ENCODE data around the gene ABL1.

Gene ABL1

DNA sequence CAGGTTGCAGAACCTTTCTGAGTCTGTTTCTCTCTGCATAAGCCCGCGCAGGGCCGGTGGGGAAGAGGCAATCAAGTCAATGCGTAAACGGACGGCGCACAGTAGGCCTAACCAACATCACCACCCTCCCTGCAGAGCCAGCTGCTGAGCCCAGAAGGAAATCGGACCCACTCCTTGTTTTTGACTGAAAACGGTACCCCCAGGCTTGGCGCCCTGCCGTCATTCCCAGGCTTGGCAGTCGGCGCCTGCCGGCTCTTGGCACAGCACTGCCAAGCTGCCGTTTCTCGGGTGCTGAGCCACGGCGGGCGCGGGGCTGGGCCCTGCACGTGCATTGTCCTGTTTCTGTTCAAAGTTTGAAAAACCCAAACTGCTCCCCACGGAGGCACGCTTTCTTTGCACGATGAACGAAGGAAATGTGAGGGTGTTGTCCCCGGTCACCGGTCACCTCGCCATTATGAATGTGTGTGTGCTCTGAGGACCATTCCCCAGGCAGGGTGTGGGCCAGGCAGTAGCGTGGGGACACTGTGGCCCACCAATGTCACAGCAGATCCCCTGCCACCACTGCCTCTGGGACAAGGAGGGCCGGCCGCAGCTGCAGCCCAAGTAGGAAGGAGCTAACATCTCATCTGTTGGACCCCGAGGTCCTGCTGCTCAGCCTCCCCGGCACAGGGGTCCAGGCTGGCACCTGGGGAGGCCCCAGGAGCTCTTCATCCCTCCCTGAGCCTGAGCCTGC is 83.9 kb downstream of the ABL1 start:
- Histone ChIP-seq H3K9me3 (ENCODE audit: control insufficient read depth, insufficient read depth, low read depth, low read length) (no peaks in the 10 kb centered on the region), H3K36me3 (ENCODE audit: control insufficient read depth, insufficient read depth, low read length) (no peaks in the 10 kb centered on the region), H3K9ac (ENCODE audit: low read length) (no peak overlapping the region), H3K4me3 (ENCODE audit: low read depth, low read length) (no peak overlapping the region), H3K27ac (ENCODE audit: low read depth, low read length) (no peak overlapping the region), H3K27me3 (ENCODE audit: control insufficient read depth, insufficient read depth, low read length) (no peaks in the 10 kb centered on the region), H3K4me1 (ENCODE audit: control insufficient read depth, insufficient read depth, low read length) (peaks cover 16% of the 10 kb centered on the region)

DNA sequence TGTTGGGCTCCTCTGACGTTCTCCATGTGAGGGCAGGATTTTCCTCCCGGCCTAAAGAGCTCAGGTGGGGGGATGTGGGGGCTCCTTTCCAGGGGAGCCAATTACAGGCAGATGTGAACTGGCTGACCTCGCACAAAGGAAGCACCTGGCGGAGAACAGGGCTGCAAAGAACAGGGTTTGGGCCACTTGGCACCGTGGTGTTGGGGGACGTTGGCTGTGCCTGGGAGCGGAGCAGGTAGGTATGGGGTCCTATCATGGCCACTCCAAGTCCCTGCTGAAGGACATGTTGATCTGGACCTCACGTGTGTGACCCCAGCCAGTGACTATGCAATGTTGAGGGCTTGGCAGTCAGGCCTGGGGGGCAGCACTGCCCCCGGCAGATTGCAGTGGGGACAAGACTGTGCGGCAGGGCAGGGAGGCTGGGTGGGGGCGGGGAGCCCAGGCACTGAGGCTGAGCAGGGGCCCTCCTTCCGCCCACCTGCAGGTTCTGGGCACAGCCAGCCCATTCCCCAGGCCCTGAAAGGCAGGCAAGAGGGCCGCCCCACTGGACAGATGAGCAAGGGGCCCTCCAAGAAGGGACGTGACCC is 84.6 kb downstream of the ABL1 start:
- peaks cover 9% of the 10 kb centered on the region; the same call in 1 of the 2 replicates for H3K4me1 ChIP-seq (ENCODE audit: control insufficient read depth, insufficient read depth, low read length)
- no peak overlapping the region for H3K4me3 ChIP-seq (ENCODE audit: low read depth, low read length)
- H3K9ac ChIP-seq (ENCODE audit: low read length), result no peak overlapping the region
- no peaks in the 10 kb centered on the region for H3K36me3 ChIP-seq (ENCODE audit: control insufficient read depth, insufficient read depth, low read length)
- H3K27me3 ChIP-seq (ENCODE audit: control insufficient read depth, insufficient read depth, low read length), result no peaks in the 10 kb centered on the region
- H3K9me3 ChIP-seq (ENCODE audit: control insufficient read depth, insufficient read depth, low read depth, low read length), result no peaks in the 10 kb centered on the region
- H3K27ac ChIP-seq (ENCODE audit: low read depth, low read length), result no peak overlapping the region

DNA sequence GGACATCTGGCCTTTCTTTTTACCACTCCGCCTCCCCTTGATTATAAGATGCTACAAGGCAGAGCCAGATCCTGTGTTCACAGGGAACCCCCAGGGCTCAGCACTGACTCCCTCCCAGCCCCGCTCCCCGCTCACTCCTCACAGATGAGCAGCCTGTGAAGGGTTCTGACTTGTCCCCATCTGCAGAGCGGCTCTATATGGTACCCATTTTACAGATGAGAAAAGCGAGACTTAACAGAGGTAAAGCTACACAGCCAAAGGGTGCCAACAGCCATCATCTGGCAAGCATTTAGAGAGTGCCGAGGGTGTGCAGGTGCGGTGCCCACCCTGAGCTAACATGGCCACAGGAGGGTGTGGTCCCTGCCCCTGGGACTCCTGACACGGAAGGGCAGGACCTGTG is 85.2 kb downstream of the ABL1 start:
- H3K27me3 ChIP-seq (ENCODE audit: control insufficient read depth, insufficient read depth, low read length), result no peaks in the 10 kb centered on the region
- H3K36me3 ChIP-seq (ENCODE audit: control insufficient read depth, insufficient read depth, low read length), result no peaks in the 10 kb centered on the region
- no peak overlapping the region for H3K9ac ChIP-seq (ENCODE audit: low read length)
- no peak overlapping the region for H3K4me3 ChIP-seq (ENCODE audit: low read depth, low read length)
- no peak overlapping the region for H3K27ac ChIP-seq (ENCODE audit: low read depth, low read length)
- no peaks in the 10 kb centered on the region for H3K9me3 ChIP-seq (ENCODE audit: control insufficient read depth, insufficient read depth, low read depth, low read length)
- H3K4me1 ChIP-seq (ENCODE audit: control insufficient read depth, insufficient read depth, low read length), result peaks cover 9% of the 10 kb centered on the region; the same call in 1 of the 2 replicates

DNA sequence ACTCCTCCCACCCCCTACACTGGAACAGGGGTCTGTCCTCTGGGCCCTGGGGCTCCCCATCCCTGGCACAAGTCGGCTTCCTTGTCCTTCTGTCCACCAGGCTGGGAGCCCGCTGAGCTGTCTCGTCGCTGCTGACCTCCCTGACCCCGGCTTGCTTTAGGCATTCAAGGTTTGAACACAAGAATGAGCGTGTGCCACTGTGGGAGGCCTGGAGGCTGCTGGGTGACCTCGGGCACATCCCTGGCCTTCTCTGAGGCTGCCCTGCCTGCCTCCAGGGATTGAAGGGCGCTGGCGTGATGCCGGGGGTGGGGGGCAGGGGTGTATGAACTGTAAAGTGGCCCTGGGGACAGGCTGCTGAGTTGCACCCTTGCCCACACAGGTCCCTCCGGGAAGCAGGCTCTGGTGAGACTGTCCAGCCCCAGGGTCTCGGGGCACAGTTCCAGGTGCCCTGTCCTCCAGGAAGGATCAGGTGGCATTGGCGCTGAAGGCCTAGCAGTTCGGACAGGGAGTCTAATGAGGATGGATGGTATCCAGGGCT is 85.8 kb downstream of the ABL1 start:
- Histone ChIP-seq H3K36me3 (ENCODE audit: control insufficient read depth, insufficient read depth, low read length) (no peaks in the 10 kb centered on the region), H3K9me3 (ENCODE audit: control insufficient read depth, insufficient read depth, low read depth, low read length) (no peaks in the 10 kb centered on the region), H3K9ac (ENCODE audit: low read length) (no peak overlapping the region), H3K4me3 (ENCODE audit: low read depth, low read length) (no peak overlapping the region), H3K27ac (ENCODE audit: low read depth, low read length) (no peak overlapping the region), H3K4me1 (ENCODE audit: control insufficient read depth, insufficient read depth, low read length) (peaks cover 9% of the 10 kb centered on the region; the same call in 1 of the 2 replicates), H3K27me3 (ENCODE audit: control insufficient read depth, insufficient read depth, low read length) (no peaks in the 10 kb centered on the region)

DNA sequence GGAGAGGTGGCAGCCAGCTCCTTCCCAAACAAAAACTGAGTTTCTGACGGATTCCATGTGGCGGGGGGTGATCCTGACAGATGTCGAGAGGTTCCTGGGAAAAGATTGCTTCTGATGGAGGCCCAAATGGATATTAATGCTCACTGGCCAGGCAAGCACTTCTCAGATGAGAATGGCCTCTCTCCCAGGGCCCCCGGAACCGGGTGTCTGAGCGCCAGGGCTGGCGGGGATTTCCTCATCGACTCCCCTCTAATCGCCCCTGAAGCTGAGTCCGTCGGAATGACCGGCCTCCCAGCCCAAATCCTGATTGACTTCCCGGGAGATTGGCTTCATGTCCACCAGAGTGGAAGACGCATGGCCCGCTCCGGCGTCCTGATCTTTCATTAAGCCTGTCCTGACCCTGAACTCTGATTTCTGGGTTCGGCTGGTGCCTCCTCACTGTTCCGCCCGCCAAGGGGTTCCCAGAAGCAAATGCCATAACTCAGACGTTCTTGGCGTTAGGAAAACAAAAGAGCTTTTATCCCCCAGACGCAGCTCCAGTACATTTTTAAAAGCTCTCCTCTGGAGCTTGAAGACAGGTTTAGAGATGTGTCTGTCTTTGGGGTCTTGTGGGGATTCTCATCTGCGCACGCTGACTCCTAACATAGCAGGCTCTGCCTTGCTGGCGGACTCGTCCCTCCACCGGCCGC is 86.4 kb downstream of the ABL1 start:
- no peak overlapping the region for H3K4me3 ChIP-seq (ENCODE audit: low read depth, low read length)
- H3K9me3 ChIP-seq (ENCODE audit: control insufficient read depth, insufficient read depth, low read depth, low read length), result no peaks in the 10 kb centered on the region
- no peaks in the 10 kb centered on the region for H3K36me3 ChIP-seq (ENCODE audit: control insufficient read depth, insufficient read depth, low read length)
- H3K27me3 ChIP-seq (ENCODE audit: control insufficient read depth, insufficient read depth, low read length), result no peaks in the 10 kb centered on the region
- peaks cover 9% of the 10 kb centered on the region; the same call in 1 of the 2 replicates for H3K4me1 ChIP-seq (ENCODE audit: control insufficient read depth, insufficient read depth, low read length)
- H3K9ac ChIP-seq (ENCODE audit: low read length), result no peak overlapping the region
- H3K27ac ChIP-seq (ENCODE audit: low read depth, low read length), result no peak overlapping the region

DNA sequence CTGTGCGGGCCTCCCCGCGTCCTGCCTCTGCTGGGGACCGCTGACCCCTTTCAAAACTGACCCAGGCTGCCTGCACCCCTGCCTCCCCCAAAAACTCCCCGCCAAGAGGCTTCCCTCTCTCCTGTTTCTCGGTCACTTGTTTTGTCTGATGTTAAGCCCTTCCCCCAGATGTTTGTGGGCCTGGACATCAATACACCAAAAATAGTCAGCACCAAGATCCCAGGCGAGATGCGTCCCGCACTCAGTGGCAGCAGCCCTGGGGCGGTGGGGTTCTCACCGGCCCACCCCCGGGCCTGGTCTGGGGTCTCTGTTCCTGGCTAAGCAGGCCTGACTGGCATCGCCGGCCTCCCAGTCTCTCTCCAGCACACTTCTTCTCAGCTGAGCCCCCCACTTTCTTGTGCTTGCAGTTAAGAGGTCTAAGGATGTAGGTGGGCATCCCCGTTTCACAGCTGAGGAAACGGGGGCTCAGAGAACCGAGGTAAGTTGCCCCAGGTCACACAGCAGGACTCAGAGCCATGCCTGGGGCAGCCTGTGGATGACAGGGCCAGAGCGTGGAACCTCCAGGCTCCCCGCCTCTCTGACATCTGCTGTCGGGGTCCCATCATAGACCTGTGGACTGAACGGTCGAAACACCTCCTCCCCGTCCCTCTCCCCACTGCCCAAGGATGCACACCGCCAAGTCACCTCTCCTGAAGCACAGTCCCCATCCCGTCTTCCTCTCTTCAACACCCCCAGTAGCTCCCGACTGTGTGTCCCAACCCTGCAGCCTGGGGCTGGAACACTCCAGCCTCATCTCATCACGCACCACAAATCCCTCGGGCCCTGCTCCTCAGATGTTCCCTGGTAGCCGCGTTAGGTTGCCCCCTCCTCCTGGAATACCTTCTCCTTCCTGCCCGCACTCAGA is 87.2 kb downstream of the ABL1 start:
- H3K27ac ChIP-seq (ENCODE audit: low read depth, low read length), result no peak overlapping the region
- H3K9me3 ChIP-seq (ENCODE audit: control insufficient read depth, insufficient read depth, low read depth, low read length), result no peaks in the 10 kb centered on the region
- H3K36me3 ChIP-seq (ENCODE audit: control insufficient read depth, insufficient read depth, low read length), result no peaks in the 10 kb centered on the region
- H3K4me1 ChIP-seq (ENCODE audit: control insufficient read depth, insufficient read depth, low read length), result peaks cover 9% of the 10 kb centered on the region; the same call in 1 of the 2 replicates
- H3K27me3 ChIP-seq (ENCODE audit: control insufficient read depth, insufficient read depth, low read length), result no peaks in the 10 kb centered on the region
- H3K9ac ChIP-seq (ENCODE audit: low read length), result no peak overlapping the region
- H3K4me3 ChIP-seq (ENCODE audit: low read depth, low read length), result no peak overlapping the region

DNA sequence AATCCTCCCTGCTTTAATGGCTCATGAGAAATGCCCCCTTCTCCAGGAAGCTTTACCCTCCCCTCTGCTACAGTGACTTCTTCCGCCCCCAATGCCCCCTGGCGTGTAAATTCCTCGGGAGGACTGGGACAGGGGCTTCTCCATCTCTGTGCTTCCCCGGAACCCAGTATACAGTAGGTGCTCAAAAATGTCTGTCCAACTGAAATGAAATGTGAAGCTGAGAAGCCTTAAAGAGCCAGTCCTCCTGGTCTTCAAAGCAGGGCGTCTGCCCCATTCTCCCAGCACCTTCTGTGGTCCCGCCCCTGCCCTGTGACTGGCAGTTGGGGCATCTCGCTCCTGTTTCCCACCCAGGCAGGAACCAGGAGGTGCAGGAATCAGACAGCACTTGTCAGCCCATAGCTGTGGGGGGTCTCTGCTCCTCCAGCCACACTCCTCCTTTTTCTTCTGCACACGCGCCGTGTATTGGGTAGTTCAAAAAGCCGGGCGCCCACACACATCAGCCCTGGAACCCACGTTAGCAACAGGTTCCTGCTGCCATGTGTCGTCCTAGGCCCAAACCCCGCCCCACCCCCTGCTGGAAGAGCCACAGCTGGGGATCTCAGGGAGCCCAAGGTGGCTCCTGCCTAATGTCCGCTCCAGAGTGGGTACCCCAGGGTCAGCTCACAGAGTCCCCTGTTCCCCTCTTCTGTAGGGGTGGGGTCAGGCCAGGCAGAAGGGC is 88.0 kb downstream of the ABL1 start:
- Histone ChIP-seq H3K4me3 (ENCODE audit: low read depth, low read length) (no peak overlapping the region), H3K9me3 (ENCODE audit: control insufficient read depth, insufficient read depth, low read depth, low read length) (no peaks in the 10 kb centered on the region), H3K9ac (ENCODE audit: low read length) (no peak overlapping the region), H3K27me3 (ENCODE audit: control insufficient read depth, insufficient read depth, low read length) (no peaks in the 10 kb centered on the region), H3K4me1 (ENCODE audit: control insufficient read depth, insufficient read depth, low read length) (peaks cover 9% of the 10 kb centered on the region; the same call in 1 of the 2 replicates), H3K27ac (ENCODE audit: low read depth, low read length) (no peak overlapping the region), H3K36me3 (ENCODE audit: control insufficient read depth, insufficient read depth, low read length) (no peaks in the 10 kb centered on the region)

DNA sequence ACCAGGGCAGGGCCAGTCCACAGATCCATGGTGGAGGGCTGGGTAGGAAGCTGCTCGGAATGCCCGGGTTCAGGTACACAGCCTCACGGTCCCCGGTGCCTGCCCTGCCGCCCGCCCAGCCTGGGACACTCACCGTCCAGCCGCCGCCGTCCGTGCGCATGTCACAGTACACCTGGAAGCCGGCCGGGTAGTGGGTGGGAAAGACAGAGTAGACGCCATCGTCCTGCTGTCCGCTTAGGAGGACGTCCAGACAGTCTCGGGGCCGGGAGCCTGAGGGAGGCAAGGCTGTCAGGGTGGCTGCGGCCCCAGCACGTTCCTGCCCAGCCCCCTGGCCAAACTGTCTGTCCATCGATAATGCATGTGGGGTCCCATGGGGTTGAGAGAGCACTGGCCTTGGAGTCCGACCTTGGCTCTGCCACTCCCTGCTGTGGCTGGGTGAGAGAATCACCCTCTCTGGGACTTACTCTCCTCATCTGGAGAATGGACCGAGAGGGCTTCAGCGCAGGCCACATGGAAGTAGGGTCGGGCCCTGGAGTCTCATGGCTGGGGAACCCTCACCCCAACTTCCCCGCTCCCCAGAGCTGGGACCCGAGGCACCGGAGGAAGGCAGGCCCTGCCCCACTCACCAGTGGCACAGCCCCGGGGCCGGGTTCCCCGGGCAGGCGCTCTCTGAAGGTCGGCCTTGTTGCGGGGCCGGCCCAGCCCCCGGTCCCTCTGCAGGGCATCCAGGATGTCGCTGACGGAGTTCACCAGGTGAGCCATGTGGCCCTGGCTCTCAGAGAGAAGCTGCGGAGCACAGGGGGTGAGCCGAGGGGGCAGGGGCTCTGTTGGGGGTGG is 88.8 kb downstream of the ABL1 start:
- Histone ChIP-seq H3K4me3 (ENCODE audit: low read depth, low read length) (no peak overlapping the region), H3K9ac (ENCODE audit: low read length) (no peak overlapping the region), H3K4me1 (ENCODE audit: control insufficient read depth, insufficient read depth, low read length) (peaks cover 9% of the 10 kb centered on the region; the same call in 1 of the 2 replicates), H3K27ac (ENCODE audit: low read depth, low read length) (no peak overlapping the region), H3K36me3 (ENCODE audit: control insufficient read depth, insufficient read depth, low read length) (no peaks in the 10 kb centered on the region), H3K9me3 (ENCODE audit: control insufficient read depth, insufficient read depth, low read depth, low read length) (no peaks in the 10 kb centered on the region), H3K27me3 (ENCODE audit: control insufficient read depth, insufficient read depth, low read length) (no peaks in the 10 kb centered on the region)

DNA sequence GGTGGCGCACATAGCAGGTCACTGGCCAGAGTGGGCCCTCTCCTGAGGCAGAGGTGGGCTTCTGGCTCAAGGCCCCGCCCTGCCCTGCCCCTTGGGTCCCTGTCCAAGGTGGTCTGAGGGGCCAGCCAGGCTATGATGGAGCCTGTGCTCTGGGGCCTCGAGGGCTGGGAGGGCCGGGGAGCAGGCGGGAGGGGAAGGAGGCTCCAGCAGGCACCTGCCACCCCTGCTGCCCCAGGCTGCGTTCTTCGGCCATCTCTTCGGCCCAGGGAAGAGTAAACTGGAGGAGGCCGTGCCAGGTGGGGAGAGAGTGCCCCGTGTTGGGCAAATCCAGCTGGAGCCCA is 89.4 kb downstream of the ABL1 start:
- Histone ChIP-seq H3K27me3 (ENCODE audit: control insufficient read depth, insufficient read depth, low read length) (no peaks in the 10 kb centered on the region), H3K9ac (ENCODE audit: low read length) (no peak overlapping the region), H3K4me3 (ENCODE audit: low read depth, low read length) (no peak overlapping the region)

More for the DNA sequence above, 89.4 kb downstream of the ABL1 start:
- Histone ChIP-seq H3K9me3 (ENCODE audit: control insufficient read depth, insufficient read depth, low read depth, low read length) (no peaks in the 10 kb centered on the region), H3K36me3 (ENCODE audit: control insufficient read depth, insufficient read depth, low read length) (no peaks in the 10 kb centered on the region), H3K4me1 (ENCODE audit: control insufficient read depth, insufficient read depth, low read length) (peaks cover 9% of the 10 kb centered on the region; the same call in 1 of the 2 replicates), H3K27ac (ENCODE audit: low read depth, low read length) (no peak overlapping the region)
